Panc1 (cell line): ENCODE data around the gene PTPRK. TPM values are rescaled to one million over a fixed set of nuclear protein-coding genes. Genes with fewer than 3 reads are reported as not detected.

Experiments
- ATAC-seq: fragments of 200-7000 bp; cut with Tn5 transposase; 2 replicates; pipeline ENCODE4 v1.9.1; 2020; ENCODE audit warnings: mild to moderate bottlenecking, moderate library complexity
- BruUV-seq: library from RNA; stranded (reverse); fragments of 400-500 nt; replicated peaks from 2 replicates; lab custom pipeline; 2021; lab: Mats Ljungman, UMichigan
- CTCF ChIA-PET: fragments of 300-600 bp; sonication (Branson Sonifier 250); formaldehyde crosslinking; loops from one replicate; lab custom pipeline; 2022; ENCODE audit warnings: antibody characterized with exemption; lab: Charles Lee
- POLR2A ChIA-PET: fragments of 300-600 bp; sonication (Branson Sonifier 250); formaldehyde crosslinking; loops from one replicate; lab custom pipeline; 2022; ENCODE audit warnings: antibody characterized with exemption; lab: Charles Lee
- DNase-seq: peaks from one replicate; pipeline ENCODE4 v3.0.0-alpha.2; 2010; ENCODE audit warnings: low read depth, low spot score
- H3K27ac ChIP-seq: 2 replicates; pipeline ENCODE4 v1.5.1; 2011; ENCODE audit warnings: mild to moderate bottlenecking, low read length, inconsistent platforms
- H3K27me3 ChIP-seq: fragments of 200-500 bp; sonication (Bioruptor generic); 2 replicates; pipeline ENCODE4 v1.6.0; 2014; ENCODE audit warnings: low read length, inconsistent platforms; ENCODE audit not compliant: control insufficient read depth, insufficient read depth
- H3K36me3 ChIP-seq: fragments of 200-500 bp; sonication (Bioruptor generic); 2 replicates; pipeline ENCODE4 v1.5.1; 2014; ENCODE audit warnings: inconsistent platforms, mild to moderate bottlenecking, low read length, moderate library complexity; ENCODE audit not compliant: control insufficient read depth, insufficient read depth
- H3K4me1 ChIP-seq: 2 replicates; pipeline ENCODE4 v1.5.1; 2011; ENCODE audit warnings: inconsistent platforms, mild to moderate bottlenecking, low read length, moderate library complexity; ENCODE audit not compliant: control insufficient read depth, insufficient read depth
- H3K4me3 ChIP-seq, 2 experiments: 2 replicates each; pipeline ENCODE4 v1.5.1; 2011 to 2012; ENCODE audit warnings: low read depth in 2 of 2, low read length in 2 of 2, mild to moderate bottlenecking in 2 of 2, inconsistent platforms in 1 of 2, moderate library complexity in 1 of 2
- H3K9me3 ChIP-seq: fragments of 200-500 bp; sonication (Bioruptor generic); 2 replicates; pipeline ENCODE4 v1.5.1; 2014; ENCODE audit warnings: low read depth, mild to moderate bottlenecking, inconsistent platforms, low read length, moderate library complexity; ENCODE audit not compliant: control insufficient read depth, insufficient read depth
- CTCF ChIP-seq: fragments of 450-650 bp; IDR thresholded peaks from 2 replicates; pipeline ENCODE4 v1.5.1; 2017; ENCODE audit warnings: mild to moderate bottlenecking
- POLR2AphosphoS5 ChIP-seq: IDR thresholded peaks from 2 replicates; pipeline ENCODE4 v1.6.1; 2012; ENCODE audit warnings: mild to moderate bottlenecking, low read depth, low read length, moderate library complexity
- REST ChIP-seq, 2 experiments: IDR thresholded peaks; 2 replicates each; pipeline ENCODE4 v1.6.1; 2011 to 2012; ENCODE audit warnings: low read depth in 2 of 2, control low read depth in 1 of 2, low read length in 1 of 2, mild to moderate bottlenecking in 1 of 2, moderate library complexity in 1 of 2; ENCODE audit not compliant: insufficient read depth in 1 of 2
- SIN3A ChIP-seq: IDR thresholded peaks from 2 replicates; pipeline ENCODE4 v1.6.1; 2012; ENCODE audit warnings: low read depth, mild to moderate bottlenecking, low read length, moderate library complexity, borderline replicate concordance; ENCODE audit not compliant: insufficient read depth
- TCF7L2 ChIP-seq: IDR thresholded peaks from 2 replicates; pipeline ENCODE4 v1.6.1; 2011; ENCODE audit warnings: mild to moderate bottlenecking, low read depth, low read length, inconsistent platforms
- in situ Hi-C: cut with HindIII; loops from 2 replicates; pipeline ENCODE4 v1.10.0; 2016; ENCODE audit warnings: low sequenced_read_pairs, low pct_unique_long_range_greater_than_20kb
- intact Hi-C: fragments of 100-400 bp; cut with micrococcal nuclease; formaldehyde crosslinking; loops from one replicate; pipeline ENCODE4 v1.10.0; 2022; ENCODE audit not compliant: unreplicated experiment
- total RNA-seq: library from RNA; stranded (reverse); gene quantifications from one replicate; pipeline ENCODE4 v1.2.1, GENCODE V29; 2021; ENCODE audit not compliant: unreplicated experiment

The PTPRK gene
- total RNA-seq, 1 experiment from 2014 or later: 61.8 TPM

DNA sequence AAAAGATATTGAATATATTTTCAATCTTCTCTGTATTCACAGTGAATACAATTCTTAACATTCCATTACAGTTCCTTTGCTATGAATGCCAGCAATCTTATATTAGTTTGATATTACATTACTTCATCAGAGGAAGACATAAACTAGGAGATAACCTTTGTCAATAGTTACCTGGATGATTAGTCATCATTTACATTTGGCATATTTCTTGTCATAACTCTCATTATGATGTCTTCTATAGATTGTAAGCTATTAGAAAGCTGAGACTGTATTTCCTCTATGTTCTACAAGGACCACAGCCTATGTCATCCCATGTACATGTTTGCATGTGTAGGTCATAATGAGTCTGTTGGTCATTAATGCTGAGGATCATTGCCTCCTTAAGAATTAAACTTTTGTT lies 7.8 kb upstream of the PTPRK start:
- no TSS peak for BruUV-seq
- POLR2A ChIA-PET: no interaction called here
- in situ Hi-C loops: no loop called here

GRCh38 chr6:128527375-128527774 lies 7.0 kb upstream of the PTPRK start:
- POLR2A ChIA-PET: no interaction called here
- H3K36me3 ChIP-seq: no peaks in the 10 kb centered on the region

More for the DNA sequence above, 7.8 kb upstream of the PTPRK start:
- no peak for TF ChIP-seq POLR2AphosphoS5
- no peak for TF ChIP-seq TCF7L2
- TF ChIP-seq REST (IDR thresholded peaks at IDR 0.05; ENCODE audit: insufficient read depth in 1 of 2, low read depth in 2 of 2, low read length in 1 of 2): no peak
- no peak for TF ChIP-seq SIN3A
- no peak for TF ChIP-seq CTCF
- Histone ChIP-seq H3K4me3 (no peak overlapping the region), H3K36me3 (no peaks in the 10 kb centered on the region), H3K27ac (no peak overlapping the region), H3K4me1 (no peaks in the 10 kb centered on the region), H3K27me3 (no peaks in the 10 kb centered on the region), H3K9me3 (no peaks in the 10 kb centered on the region)
- ATAC-seq: no peak
- CTCF ChIA-PET: no interaction called here
- intact Hi-C loops: no loop called here
- DNase-seq: no peak

More at GRCh38 chr6:128527375-128527774, 7.0 kb upstream of the PTPRK start:
- CTCF ChIA-PET: no interaction called here
- in situ Hi-C loops: no loop called here
- DNase-seq (no peak), ATAC-seq (no peak)
- Histone ChIP-seq H3K9me3 (no peaks in the 10 kb centered on the region), H3K27me3 (no peaks in the 10 kb centered on the region), H3K27ac (no peak overlapping the region), H3K4me3 (no peak overlapping the region), H3K4me1 (no peaks in the 10 kb centered on the region)
- BruUV-seq: no TSS peak
- intact Hi-C loops: no loop called here
- TF ChIP-seq SIN3A (no peak), POLR2AphosphoS5 (no peak), REST (IDR thresholded peaks at IDR 0.05; ENCODE audit: insufficient read depth in 1 of 2, low read depth in 2 of 2, low read length in 1 of 2) (no peak), TCF7L2 (no peak), CTCF (no peak)
